Heart right ventricle (tissue), 16 donors: ENCODE measurements around the gene TMEM222. TPM values are rescaled to one million over a fixed set of nuclear protein-coding genes. Genes with fewer than 3 reads are reported as not detected.

Experiments used
- ATAC-seq, 8 donors: fragments of 200-7000 bp; cut with Tn5 transposase; one replicate each; pipeline ENCODE4 v1.9.1; 2020; ENCODE audit warnings: mild to moderate bottlenecking in 8 of 8, moderate library complexity in 8 of 8, moderate number of reproducible peaks in 1 of 8
- DNase-seq, 2 donors: peaks; one replicate each; pipeline ENCODE4 v3.0.0-alpha.2; 2020
- H3K27ac ChIP-seq, 10 donors: fragments of 200-600 bp; sonication (generic) in 2 of 10; one replicate each; pipeline versions ENCODE4 v1.5.0 to v1.8.0; 2020 to 2022; ENCODE audit warnings: mild to moderate bottlenecking in 3 of 10
- H3K27me3 ChIP-seq, 7 donors: fragments of 200-600 bp; one replicate each; pipeline ENCODE4 v1.8.0; 2021 to 2022; ENCODE audit warnings: mild to moderate bottlenecking in 2 of 7
- H3K36me3 ChIP-seq, 9 donors: fragments of 200-600 bp; sonication (generic) in 1 of 9; one replicate each; pipeline versions ENCODE4 v1.5.0 to v1.8.0; 2020 to 2022; ENCODE audit warnings: mild to moderate bottlenecking in 2 of 9
- H3K4me1 ChIP-seq, 9 donors: fragments of 200-600 bp; sonication (generic) in 1 of 9; one replicate each; pipeline versions ENCODE4 v1.5.0 to v1.8.0; 2020 to 2022; ENCODE audit warnings: mild to moderate bottlenecking in 4 of 9
- H3K4me3 ChIP-seq, 10 donors: fragments of 200-600 bp; sonication (generic) in 2 of 10; one replicate each; pipeline versions ENCODE4 v1.5.0 to v1.8.0; 2020 to 2022; ENCODE audit warnings: mild to moderate bottlenecking in 7 of 10, moderate library complexity in 2 of 10
- H3K9me3 ChIP-seq, 11 donors: fragments of 200-600 bp in 10 of 11; sonication (generic) in 2 of 11; one replicate each; pipeline versions ENCODE4 v1.5.0 to v1.8.0; 2013 to 2022; ENCODE audit warnings: mild to moderate bottlenecking in 2 of 11, control low read depth in 1 of 11, moderate library complexity in 1 of 11
- WGBS, 2 donors: extraction: QIAGEN DNeasy Blood & Tissue Kit; methylation state at CpG; one replicate each; pipeline ENCODE4 v1.1.7; 2013; ENCODE audit warnings: inconsistent platforms in 1 of 2; 5-methylcytosine and 5-hydroxymethylcytosine counted together
- intact Hi-C, 10 donors: fragments of 100-400 bp; cut with DNase I; formaldehyde crosslinking; loops; one replicate each; pipeline versions ENCODE4 v1.11.1 to v1.14.2; 2022
- polyA plus RNA-seq, 2 donors: library from polyadenylated mRNA; stranded (reverse); fragments of 200-250 nt; gene quantifications; one replicate each; pipeline ENCODE4 v1.2.3, GENCODE V29; 2013
- total RNA-seq, 10 donors: library from RNA; stranded (reverse); fragmentation: NEBNext Ultra II Directional in 3 of 10; extraction: Animal tissue kit (Norgen Biotek cat#: 25700) in 3 of 10; gene quantifications; one replicate each; pipeline versions ENCODE4 v1.2.1 to v1.2.4, GENCODE V29; 2021 to 2023
- TF ChIP-seq, protein P1 (sequence below), 9 donors: fragments of 200-600 bp; sonication (generic) in 2 of 9; IDR thresholded peaks; one replicate each; pipeline versions ENCODE4 v1.5.0 to v1.8.0; 2021 to 2022; ENCODE audit warnings: antibody characterized with exemption in 9 of 9, mild to moderate bottlenecking in 5 of 9, moderate library complexity in 1 of 9
- donor health status: Arrhythmogenic right ventricular cardiomyopathy.
- donor health status: ischemic (EF 13 %, LVEDD 7.1; RV severe dilation, severe dysfunction).
- donor health status: healthy with polysubstance abuse.
- donor health status: DM: no; HTN: yes; CAD: no.
- donor health status: DM: no; HTN: no; CAD: no.
- donor health status: ischemic (EF 25% LVEDD 6.9; RV normal size, moderate dysfunction).
- donor health status: ischemic (EF 25% LVEDD 5.7; RV mildly dilated, moderate dysfunction).
- donor health status: healthy.
- donor health status: DM: yes; HTN: yes; CAD: no.
- donor health status: Ischemic cardiomyopathy.
- donor health status: ischemic (EF 35%, LVEDD 5.7; RV mildly dilated, moderate dysfunction).
- donor health status: nonischemic (EF 11% LVEDD 7.7; RV severe dilation, severe dysfunction).
- donor health status: DM: yes; HTN: yes; CAD: no.
- donor health status: PGD.
- donor health status: ischemic (EF 29% LVEDD 5.4; RV normal size, mild dysfunction).
- donor health status: nonischemic (EF 23%, LVEDD 6.1; RV moderate dilation, normal function).

TMEM222 gene
- total and polyA plus RNA-seq, 12 donors = 24.1 to 47.2 (median 26.9) TPM

DNA sequence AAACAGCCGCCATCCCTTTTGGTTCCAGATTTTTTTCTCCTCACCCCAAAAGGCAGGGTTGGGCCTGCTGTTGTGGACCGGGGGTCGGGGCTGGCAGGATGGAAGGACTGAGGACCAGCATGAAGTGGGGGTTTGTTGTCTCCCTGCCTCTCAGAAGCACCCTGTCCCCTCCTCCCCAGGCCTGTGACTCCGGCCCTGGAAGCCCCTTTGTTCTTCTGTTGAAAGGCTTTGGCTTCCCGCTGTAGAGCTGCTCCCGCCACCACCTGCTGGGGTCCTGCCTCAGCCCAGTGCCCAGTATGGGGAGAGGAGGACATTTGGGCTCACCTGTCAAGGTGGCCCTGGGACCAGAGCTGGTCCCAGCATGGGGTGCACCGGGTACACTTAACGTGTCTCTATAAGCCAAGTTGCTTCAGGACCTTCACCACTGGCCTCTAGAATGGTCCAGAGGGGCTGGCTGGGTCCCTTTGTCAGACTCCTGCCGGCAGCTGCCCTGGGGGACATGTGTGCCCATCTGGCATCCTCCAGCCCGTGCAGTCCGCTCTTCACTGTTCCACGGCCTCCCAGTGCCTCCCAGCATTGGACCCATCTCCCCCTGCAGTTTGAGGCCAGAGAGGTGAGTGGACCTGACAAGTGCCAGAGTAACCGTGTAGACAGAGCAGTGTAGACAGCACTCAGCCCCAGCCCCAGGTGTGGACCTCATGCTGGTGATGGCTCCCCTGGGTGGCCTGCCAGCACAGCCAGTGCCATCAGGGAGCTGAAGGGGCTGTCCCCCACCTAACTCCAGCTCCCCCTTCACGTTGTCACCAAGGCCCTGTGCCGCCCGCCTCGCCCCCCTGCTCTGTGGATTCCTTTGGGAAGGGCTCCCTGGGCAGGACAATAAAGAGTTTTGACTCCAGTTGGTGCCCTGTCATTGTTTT lies 13.8 kb downstream of the TMEM222 start:
- H3K36me3 ChIP-seq = peaks cover 0 to 80% (median 46%) of the 10 kb centered on the region in 9 donors

DNA sequence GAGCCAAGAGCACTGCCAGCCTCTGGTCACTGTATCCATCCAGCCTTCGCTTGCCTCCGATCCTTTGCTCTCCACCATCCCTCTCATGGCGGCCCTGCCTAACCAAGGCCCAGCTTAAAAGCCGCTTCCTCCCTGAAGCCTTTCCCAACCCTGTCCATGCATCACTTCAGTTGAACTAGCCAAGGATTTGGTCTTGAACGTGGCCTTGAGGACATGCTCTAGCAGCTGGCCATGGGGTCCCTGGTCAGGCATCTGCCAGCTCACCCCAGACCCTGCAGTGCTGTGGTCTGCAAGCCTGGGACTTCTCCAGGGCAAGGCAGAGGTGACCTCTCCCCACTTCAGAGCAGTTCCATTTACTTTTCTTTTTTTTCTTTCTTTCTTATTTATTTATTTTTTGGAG lies 14.8 kb downstream of the TMEM222 start:
- Histone ChIP-seq H3K27ac (no peak overlapping the region), H3K9me3 (no peaks in the 10 kb centered on the region), H3K4me1 (peaks cover 4 to 23% (median 11%) of the 10 kb centered on the region in 9 donors), H3K4me3 (no peak overlapping the region), H3K27me3 (no peaks in the 10 kb centered on the region), H3K36me3 (peaks cover 0 to 70% (median 46%) of the 10 kb centered on the region in 9 donors)
- no peak for ATAC-seq
- intact Hi-C loops = no loop called here
- no peak for DNase-seq
- WGBS, 2 donors = 96 to 98% methylated on average over 5 of the region's 5 CpGs
- TF ChIP-seq, protein P1, sequence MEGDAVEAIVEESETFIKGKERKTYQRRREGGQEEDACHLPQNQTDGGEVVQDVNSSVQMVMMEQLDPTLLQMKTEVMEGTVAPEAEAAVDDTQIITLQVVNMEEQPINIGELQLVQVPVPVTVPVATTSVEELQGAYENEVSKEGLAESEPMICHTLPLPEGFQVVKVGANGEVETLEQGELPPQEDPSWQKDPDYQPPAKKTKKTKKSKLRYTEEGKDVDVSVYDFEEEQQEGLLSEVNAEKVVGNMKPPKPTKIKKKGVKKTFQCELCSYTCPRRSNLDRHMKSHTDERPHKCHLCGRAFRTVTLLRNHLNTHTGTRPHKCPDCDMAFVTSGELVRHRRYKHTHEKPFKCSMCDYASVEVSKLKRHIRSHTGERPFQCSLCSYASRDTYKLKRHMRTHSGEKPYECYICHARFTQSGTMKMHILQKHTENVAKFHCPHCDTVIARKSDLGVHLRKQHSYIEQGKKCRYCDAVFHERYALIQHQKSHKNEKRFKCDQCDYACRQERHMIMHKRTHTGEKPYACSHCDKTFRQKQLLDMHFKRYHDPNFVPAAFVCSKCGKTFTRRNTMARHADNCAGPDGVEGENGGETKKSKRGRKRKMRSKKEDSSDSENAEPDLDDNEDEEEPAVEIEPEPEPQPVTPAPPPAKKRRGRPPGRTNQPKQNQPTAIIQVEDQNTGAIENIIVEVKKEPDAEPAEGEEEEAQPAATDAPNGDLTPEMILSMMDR (IDR thresholded peaks at IDR 0.05) = no peak

More for the DNA sequence above, 13.8 kb downstream of the TMEM222 start:
- ATAC-seq = no peak
- Histone ChIP-seq H3K27ac (no peak overlapping the region), H3K4me3 (no peak overlapping the region), H3K27me3 (no peaks in the 10 kb centered on the region), H3K4me1 (peaks cover 4 to 20% (median 16%) of the 10 kb centered on the region in 9 donors), H3K9me3 (no peaks in the 10 kb centered on the region)
- DNase-seq = no peak
- 88 to 92% methylated on average over 17 of the region's 17 CpGs for WGBS, 2 donors
- intact Hi-C loops = no loop called here
- TF ChIP-seq, protein P1 (IDR thresholded peaks at IDR 0.05) = no peak

DNA sequence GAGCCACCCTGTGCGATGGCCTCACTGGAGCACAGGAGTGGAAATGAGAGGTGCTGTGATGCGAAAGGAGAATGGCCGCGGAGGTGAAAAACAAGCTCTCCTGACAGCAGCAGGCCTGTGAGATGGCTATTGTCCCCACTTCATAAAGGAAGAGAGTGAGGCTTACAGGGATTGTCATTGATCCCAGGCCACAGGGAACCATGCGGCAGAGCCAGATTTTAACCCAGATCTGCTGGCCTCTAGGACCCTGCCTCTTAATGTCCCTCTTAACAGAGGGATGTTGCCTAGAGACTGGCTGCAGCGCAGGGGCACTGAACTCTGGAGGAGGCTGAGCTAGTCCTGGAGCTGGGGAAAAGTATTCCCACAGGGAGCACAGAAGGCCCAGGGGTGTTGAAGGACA lies 16.8 kb downstream of the TMEM222 start:
- ATAC-seq (no peak), DNase-seq (no peak)
- no peak overlapping the region for H3K27ac ChIP-seq
- WGBS, 2 donors = 91 to 95% methylated on average over 6 of the region's 6 CpGs
- intact Hi-C loops = no loop called here
- H3K36me3 ChIP-seq = peaks cover 0 to 50% (median 30%) of the 10 kb centered on the region in 9 donors
- no peaks in the 10 kb centered on the region for H3K9me3 ChIP-seq
- H3K27me3 ChIP-seq = no peaks in the 10 kb centered on the region
- no peak overlapping the region for H3K4me3 ChIP-seq
- TF ChIP-seq, protein P1 (IDR thresholded peaks at IDR 0.05) = no peak
- H3K4me1 ChIP-seq = peaks cover 0 to 30% (median 0%) of the 10 kb centered on the region in 9 donors

DNA sequence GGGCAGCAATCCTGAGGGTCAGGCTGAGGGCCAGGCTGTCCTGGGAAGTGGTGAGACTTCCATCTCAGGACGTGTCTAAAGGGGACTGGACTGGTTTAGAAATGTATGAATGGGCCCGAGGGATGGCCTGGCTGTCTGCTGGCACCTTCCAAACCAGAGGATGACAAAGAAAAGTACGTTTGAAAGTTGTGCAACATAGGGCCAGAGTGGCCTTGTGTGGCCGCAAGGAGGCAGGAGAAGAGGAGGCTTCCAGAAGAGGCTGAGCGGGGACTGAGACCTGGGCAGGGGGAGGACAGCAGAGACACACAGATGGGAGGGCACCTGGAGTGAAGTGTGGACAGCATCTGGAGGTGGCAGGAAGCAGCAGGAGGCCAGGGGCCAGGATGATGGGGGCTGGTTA lies 17.2 kb downstream of the TMEM222 start:
- ATAC-seq (no peak), DNase-seq (no peak)
- TF ChIP-seq, protein P1 (IDR thresholded peaks at IDR 0.05) = no peak
- no peaks in the 10 kb centered on the region for H3K27me3 ChIP-seq
- intact Hi-C loops = no loop called here
- no peak overlapping the region for H3K27ac ChIP-seq
- 64 to 65% methylated on average over 5 of the region's 5 CpGs for WGBS, 2 donors
- no peak overlapping the region for H3K4me3 ChIP-seq
- H3K36me3 ChIP-seq = peaks cover 0 to 45% (median 25%) of the 10 kb centered on the region in 9 donors
- no peaks in the 10 kb centered on the region for H3K9me3 ChIP-seq
- H3K4me1 ChIP-seq = peaks cover 0 to 34% (median 0%) of the 10 kb centered on the region in 9 donors
